HG02571 (cell line): Measurements from ENCODE around the gene CTDP1.

Experiments used
- ATAC-seq: cut with Tn5 transposase; IDR thresholded peaks from one replicate; pipeline ENCODE4 v1.9.1; 2021; ENCODE audit warnings: mild to moderate bottlenecking, moderate library complexity; ENCODE audit not compliant: unreplicated experiment

CTDP1 gene

GRCh38 chr18:79644006-79644665 is 35.5 kb upstream of the CTDP1 start:
- ATAC-seq, result peak; percentile 85

- no peak for ATAC-seq
Observed at GRCh38 chr18:79644666-79645057, 34.9 kb upstream of the CTDP1 start.

GRCh38 chr18:79645291-79645983 is 34.2 kb upstream of the CTDP1 start:
- ATAC-seq, result no peak

GRCh38 chr18:79647307-79647706 is 32.3 kb upstream of the CTDP1 start:
- ATAC-seq, result no peak

- no peak for ATAC-seq
Observed at GRCh38 chr18:79650959-79651358, 28.6 kb upstream of the CTDP1 start.

- no peak for ATAC-seq
Observed at GRCh38 chr18:79657342-79657996, 22.1 kb upstream of the CTDP1 start.

- ATAC-seq, result no peak
Observed at GRCh38 chr18:79658366-79658765, 21.2 kb upstream of the CTDP1 start.

- ATAC-seq, result no peak
Observed at GRCh38 chr18:79659733-79660132, 19.9 kb upstream of the CTDP1 start.

- no peak for ATAC-seq
Observed at GRCh38 chr18:79662034-79662433, 17.6 kb upstream of the CTDP1 start.

- no peak for ATAC-seq
Observed at GRCh38 chr18:79662439-79662838, 17.2 kb upstream of the CTDP1 start.

- ATAC-seq, result no peak
Observed at GRCh38 chr18:79664525-79665125, 15.0 kb upstream of the CTDP1 start.

GRCh38 chr18:79668203-79668602 is 11.4 kb upstream of the CTDP1 start:
- ATAC-seq, result no peak

GRCh38 chr18:79672490-79673276 is 6.9 kb upstream of the CTDP1 start:
- ATAC-seq, result no peak

- ATAC-seq, result no peak
Observed at GRCh38 chr18:79677221-79677620, 2.4 kb upstream of the CTDP1 start.

- no peak for ATAC-seq
Observed at GRCh38 chr18:79677840-79678239, 1.8 kb upstream of the CTDP1 start.

- peak; percentile 93 for ATAC-seq
Observed at GRCh38 chr18:79678665-79679551, 695 bp upstream of the CTDP1 start.

- ATAC-seq, result peak; percentile 0
Observed at GRCh38 chr18:79680100-79680879, 687 bp downstream of the CTDP1 start.

GRCh38 chr18:79680891-79681339 is 1.3 kb downstream of the CTDP1 start:
- ATAC-seq, result no peak
